Stomach smooth muscle (tissue), 2 donors: ENCODE measurements around the gene MAGI1.
"Not testable (repeated sequence)": the region's sequence is repeated elsewhere in the genome, so short reads cannot be mapped to it uniquely, and the experiment has no call there.

Source experiments
- H3K27ac ChIP-seq: one replicate; pipeline ENCODE4 v1.7.0; 2013; ENCODE audit warnings: mild to moderate bottlenecking, low read length, inconsistent platforms
- H3K27me3 ChIP-seq, 2 donors: one replicate each; pipeline ENCODE4 v1.7.0; 2013; ENCODE audit warnings: low read length in 2 of 2; ENCODE audit not compliant: insufficient read depth in 2 of 2, control insufficient read depth in 1 of 2
- H3K36me3 ChIP-seq, 2 donors: one replicate each; pipeline ENCODE4 v1.7.0; 2013; ENCODE audit warnings: low read length in 2 of 2; ENCODE audit not compliant: control insufficient read depth in 2 of 2, insufficient read depth in 2 of 2
- H3K4me1 ChIP-seq: one replicate; pipeline ENCODE4 v1.7.0; 2013; ENCODE audit warnings: low read length; ENCODE audit not compliant: control insufficient read depth, insufficient read depth
- H3K4me3 ChIP-seq, 2 donors: one replicate each; pipeline ENCODE4 v1.7.0; 2013; ENCODE audit warnings: low read length in 2 of 2
- H3K9ac ChIP-seq, 2 donors: one replicate each; pipeline ENCODE4 v1.7.0; 2013; ENCODE audit warnings: low read length in 2 of 2, mild to moderate bottlenecking in 1 of 2
- H3K9me3 ChIP-seq, 2 donors: one replicate each; pipeline ENCODE4 v1.7.0; 2013; ENCODE audit warnings: low read length in 2 of 2; ENCODE audit not compliant: control insufficient read depth in 2 of 2
- donor health status: healthy.
- donor health status: Pancreatic carcinoma.

MAGI1 gene

GRCh38 chr3:65905771-65906170 is 132.9 kb downstream of the MAGI1 start:
- H3K9me3 ChIP-seq: peaks cover 0 to 2% of the 10 kb centered on the region in 2 donors
- no peak overlapping the region for H3K27ac ChIP-seq
- no peaks in the 10 kb centered on the region for H3K36me3 ChIP-seq
- no peak overlapping the region for H3K9ac ChIP-seq
- H3K4me1 ChIP-seq: no peaks in the 10 kb centered on the region
- no peak overlapping the region for H3K4me3 ChIP-seq
- H3K27me3 ChIP-seq: no peaks in the 10 kb centered on the region

- Histone ChIP-seq H3K9ac (no peak overlapping the region), H3K36me3 (no peaks in the 10 kb centered on the region), H3K4me1 (no peaks in the 10 kb centered on the region), H3K27me3 (no peaks in the 10 kb centered on the region), H3K4me3 (no peak overlapping the region), H3K27ac (no peak overlapping the region), H3K9me3 (peaks cover 0 to 2% of the 10 kb centered on the region in 2 donors)
These were observed 134.7 kb downstream of the MAGI1 start for GRCh38 chr3:65904016-65904415.

GRCh38 chr3:65902304-65902793 is 136.4 kb downstream of the MAGI1 start:
- no peak overlapping the region for H3K27ac ChIP-seq
- no peaks in the 10 kb centered on the region for H3K27me3 ChIP-seq
- no peaks in the 10 kb centered on the region for H3K36me3 ChIP-seq
- no peak overlapping the region for H3K4me3 ChIP-seq
- H3K4me1 ChIP-seq: no peaks in the 10 kb centered on the region
- no peak overlapping the region for H3K9ac ChIP-seq
- peaks cover 0 to 2% of the 10 kb centered on the region in 2 donors for H3K9me3 ChIP-seq

- Histone ChIP-seq H3K4me1 (no peaks in the 10 kb centered on the region), H3K27me3 (no peaks in the 10 kb centered on the region), H3K4me3 (no peak overlapping the region), H3K36me3 (no peaks in the 10 kb centered on the region), H3K27ac (no peak overlapping the region), H3K9me3 (peaks cover 0 to 2% of the 10 kb centered on the region in 2 donors), H3K9ac (no peak overlapping the region)
These were observed 137.5 kb downstream of the MAGI1 start for GRCh38 chr3:65901226-65901625.

- no peaks in the 10 kb centered on the region for H3K27me3 ChIP-seq
- no peak overlapping the region for H3K4me3 ChIP-seq
- peaks cover 0 to 2% of the 10 kb centered on the region in 2 donors for H3K9me3 ChIP-seq
- no peak overlapping the region for H3K27ac ChIP-seq
- H3K9ac ChIP-seq: no peak overlapping the region
- no peaks in the 10 kb centered on the region for H3K4me1 ChIP-seq
- no peaks in the 10 kb centered on the region for H3K36me3 ChIP-seq
These were observed 139.5 kb downstream of the MAGI1 start for GRCh38 chr3:65899226-65899625.

- H3K27ac ChIP-seq: no peak overlapping the region
- no peak overlapping the region for H3K4me3 ChIP-seq
- H3K9ac ChIP-seq: no peak overlapping the region
- H3K4me1 ChIP-seq: no peaks in the 10 kb centered on the region
- no peaks in the 10 kb centered on the region for H3K9me3 ChIP-seq
- no peaks in the 10 kb centered on the region for H3K27me3 ChIP-seq
- no peaks in the 10 kb centered on the region for H3K36me3 ChIP-seq
These were observed 141.0 kb downstream of the MAGI1 start for GRCh38 chr3:65897766-65898165.

GRCh38 chr3:65896321-65896720 is 142.4 kb downstream of the MAGI1 start:
- no peak overlapping the region for H3K4me3 ChIP-seq
- H3K9ac ChIP-seq: no peak overlapping the region
- no peaks in the 10 kb centered on the region for H3K4me1 ChIP-seq
- H3K36me3 ChIP-seq: no peaks in the 10 kb centered on the region
- no peaks in the 10 kb centered on the region for H3K9me3 ChIP-seq
- no peaks in the 10 kb centered on the region for H3K27me3 ChIP-seq
- no peak overlapping the region for H3K27ac ChIP-seq

- no peaks in the 10 kb centered on the region for H3K27me3 ChIP-seq
- H3K4me3 ChIP-seq: no peak overlapping the region
- H3K36me3 ChIP-seq: no peaks in the 10 kb centered on the region
- no peaks in the 10 kb centered on the region for H3K4me1 ChIP-seq
- H3K9me3 ChIP-seq: no peaks in the 10 kb centered on the region
- H3K9ac ChIP-seq: no peak overlapping the region
- no peak overlapping the region for H3K27ac ChIP-seq
These were observed 143.9 kb downstream of the MAGI1 start for GRCh38 chr3:65894679-65895453.

GRCh38 chr3:65894126-65894525 is 144.6 kb downstream of the MAGI1 start:
- no peaks in the 10 kb centered on the region for H3K9me3 ChIP-seq
- H3K9ac ChIP-seq: no peak overlapping the region
- no peak overlapping the region for H3K27ac ChIP-seq
- H3K27me3 ChIP-seq: no peaks in the 10 kb centered on the region
- H3K36me3 ChIP-seq: no peaks in the 10 kb centered on the region
- H3K4me3 ChIP-seq: no peak overlapping the region
- H3K4me1 ChIP-seq: no peaks in the 10 kb centered on the region

GRCh38 chr3:65893631-65894030 is 145.1 kb downstream of the MAGI1 start:
- Histone ChIP-seq H3K27ac (no peak overlapping the region), H3K36me3 (no peaks in the 10 kb centered on the region), H3K4me1 (no peaks in the 10 kb centered on the region), H3K4me3 (no peak overlapping the region), H3K9me3 (no peaks in the 10 kb centered on the region), H3K9ac (no peak overlapping the region), H3K27me3 (no peaks in the 10 kb centered on the region)

GRCh38 chr3:65891477-65891876 is 147.2 kb downstream of the MAGI1 start:
- H3K4me1 ChIP-seq, H3K9me3 ChIP-seq, H3K9ac ChIP-seq, H3K36me3 ChIP-seq, H3K4me3 ChIP-seq, H3K27ac ChIP-seq, H3K27me3 ChIP-seq: not testable (repeated sequence)
